OCI-LY7 (cell line): Measurements from ENCODE around the gene CRCP. TPM values are rescaled to one million over a fixed set of nuclear protein-coding genes. Genes with fewer than 3 reads are reported as not detected.

Experiments used
- BruUV-seq: library from RNA; stranded (reverse); fragments of 400-500 nt; replicated peaks from 2 replicates; lab custom pipeline; 2021; lab: Mats Ljungman, UMichigan
- CTCF ChIA-PET: fragments of 300-600 bp; sonication (Branson Sonifier 250); formaldehyde crosslinking; loops from one replicate; lab custom pipeline; 2022; ENCODE audit warnings: antibody characterized with exemption; ENCODE audit not compliant: unreplicated experiment; lab: Charles Lee
- POLR2A ChIA-PET: fragments of 300-600 bp; sonication (Branson Sonifier 250); formaldehyde crosslinking; loops from one replicate; lab custom pipeline; 2022; ENCODE audit warnings: antibody characterized with exemption; lab: Charles Lee
- DNase-seq: peaks from one replicate; pipeline ENCODE4 v3.0.0-alpha.2; 2015; ENCODE audit warnings: low spot score
- H2AFZ ChIP-seq: fragments of 200-600 bp; sonication (generic), shearing (Covaris generic); 2 replicates; pipeline ENCODE4 v1.6.1; 2014; ENCODE audit warnings: mild to moderate bottlenecking, antibody characterized with exemption, low read length, moderate library complexity
- H3K27ac ChIP-seq: fragments of 200-600 bp; sonication (generic); 2 replicates; pipeline ENCODE4 v1.5.1; 2014; ENCODE audit warnings: mixed run types, low read depth, mild to moderate bottlenecking, moderate library complexity, low read length, inconsistent platforms; ENCODE audit not compliant: poor library complexity, severe bottlenecking
- H3K36me3 ChIP-seq: fragments of 200-600 bp; sonication (generic); 2 replicates; pipeline ENCODE4 v1.6.1; 2014; ENCODE audit warnings: mild to moderate bottlenecking, antibody characterized with exemption, low read length, moderate library complexity, mixed read lengths; ENCODE audit not compliant: insufficient read depth
- H3K4me1 ChIP-seq: fragments of 200-600 bp; sonication (generic); 2 replicates; pipeline ENCODE4 v1.5.1; 2014; ENCODE audit warnings: mild to moderate bottlenecking, low read length; ENCODE audit not compliant: insufficient read depth, poor library complexity, severe bottlenecking
- H3K4me2 ChIP-seq: fragments of 200-600 bp; sonication (generic); 2 replicates; pipeline ENCODE4 v1.6.1; 2014; ENCODE audit warnings: mild to moderate bottlenecking, low read length
- H3K4me3 ChIP-seq: fragments of 200-600 bp; sonication (generic); 2 replicates; pipeline ENCODE4 v1.5.1; 2014; ENCODE audit warnings: mild to moderate bottlenecking, low read depth, low read length; ENCODE audit not compliant: poor library complexity, severe bottlenecking
- H3K79me2 ChIP-seq: fragments of 200-600 bp; sonication (generic); 2 replicates; pipeline ENCODE4 v1.6.1; 2016; ENCODE audit warnings: low read depth, mild to moderate bottlenecking, low read length, moderate library complexity, mixed read lengths; ENCODE audit not compliant: insufficient read depth
- H3K9me2 ChIP-seq: fragments of 200-600 bp; sonication (generic); 2 replicates; pipeline ENCODE4 v1.6.1; 2016; ENCODE audit warnings: mild to moderate bottlenecking, low read length, mixed read lengths; ENCODE audit not compliant: insufficient read depth
- H3K9me3 ChIP-seq: fragments of 200-600 bp; sonication (generic); 2 replicates; pipeline ENCODE4 v1.6.1; 2014; ENCODE audit warnings: mild to moderate bottlenecking, mixed run types, low read length, mixed read lengths
- H4K20me1 ChIP-seq: fragments of 200-600 bp; sonication (generic); 2 replicates; pipeline ENCODE4 v1.6.1; 2014; ENCODE audit warnings: mild to moderate bottlenecking, antibody characterized with exemption, low read length, moderate library complexity, mixed read lengths; ENCODE audit not compliant: insufficient read depth
- CTCF ChIP-seq: fragments of 200-600 bp; sonication (generic); conservative IDR thresholded peaks from 2 replicates; pipeline ENCODE4 v1.5.1; 2014; ENCODE audit warnings: mild to moderate bottlenecking, antibody characterized with exemption, low read length, moderate library complexity, mixed read lengths
- EZH2phosphoT487 ChIP-seq: fragments of 200-600 bp; sonication (generic); IDR thresholded peaks from 2 replicates; pipeline ENCODE4 v1.6.1; 2018; ENCODE audit warnings: low read depth, borderline replicate concordance, mild to moderate bottlenecking, mixed run types, antibody characterized with exemption, low read length, moderate library complexity, mixed read lengths
- intact Hi-C: fragments of 100-400 bp; cut with micrococcal nuclease; formaldehyde crosslinking; loops from one replicate; pipeline ENCODE4 v1.10.0; 2022; ENCODE audit not compliant: unreplicated experiment
- total RNA-seq, 2 experiments: library from RNA; depleted of rRNA in 1 of 2; stranded (reverse); fragments of >200 nt in 1 of 2; shearing (Covaris generic) in 1 of 2; gene quantifications; 2 replicates each; pipeline ENCODE4 v1.2.3, GENCODE V29; 2014 to 2022

Gene CRCP
- total RNA-seq, 2 experiments from 2014 or later, result 25.1 to 28.3 TPM

- POLR2A ChIA-PET, result no interaction called here
- Histone ChIP-seq H3K9me2 (no peaks in the 10 kb centered on the region), H3K36me3 (no peaks in the 10 kb centered on the region), H3K79me2 (no peaks in the 10 kb centered on the region), H3K4me1 (no peaks in the 10 kb centered on the region), H3K27ac (no peak overlapping the region), H3K4me2 (no peak overlapping the region), H4K20me1 (no peaks in the 10 kb centered on the region), H2AFZ (no peak overlapping the region), H3K9me3 (no peaks in the 10 kb centered on the region), H3K4me3 (no peak overlapping the region)
- BruUV-seq, result no TSS peak
- TF ChIP-seq EZH2phosphoT487, result no peak
- no peak for TF ChIP-seq CTCF
- CTCF ChIA-PET, result no interaction called here
- intact Hi-C loops, result no loop called here
- DNase-seq, result no peak
Observed at GRCh38 chr7:66193146-66193725, 78.6 kb downstream of the CRCP start.

DNA sequence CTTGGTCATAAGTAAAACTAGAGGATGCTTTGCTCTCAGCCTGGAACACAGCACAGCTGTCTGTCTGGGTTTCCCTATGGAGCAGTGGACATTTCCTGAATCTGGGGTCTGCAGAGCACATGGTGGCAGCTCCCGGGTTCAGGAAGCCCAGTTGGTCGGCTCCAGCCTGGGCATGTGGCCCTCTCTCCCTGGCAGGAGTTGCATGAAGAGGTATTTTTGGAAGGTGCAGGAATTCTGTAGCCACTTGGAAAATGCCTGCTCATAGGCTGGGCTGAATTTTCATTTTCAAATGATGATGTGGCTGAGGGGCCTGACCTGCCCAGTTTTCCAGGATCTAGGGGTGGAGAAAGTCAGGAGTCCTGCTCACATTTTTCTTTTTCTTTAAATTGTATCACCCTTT is 83.8 kb downstream of the CRCP start:
- no peaks in the 10 kb centered on the region for H3K4me1 ChIP-seq
- no peak overlapping the region for H3K27ac ChIP-seq
- CTCF ChIA-PET, result no interaction called here

More for the DNA sequence above, 83.8 kb downstream of the CRCP start:
- POLR2A ChIA-PET, result interaction anchor here (0.6 kb wide), 1 partner anchor 77 kb away, joined by 3 read pairs; no protein-coding TSS in a partner anchor
- Histone ChIP-seq H4K20me1 (no peaks in the 10 kb centered on the region), H3K4me3 (no peak overlapping the region), H3K36me3 (no peaks in the 10 kb centered on the region), H2AFZ (no peak overlapping the region), H3K9me3 (no peaks in the 10 kb centered on the region), H3K9me2 (no peaks in the 10 kb centered on the region), H3K4me2 (no peak overlapping the region), H3K79me2 (no peaks in the 10 kb centered on the region)
- BruUV-seq, result no TSS peak
- intact Hi-C loops, result no loop called here
- TF ChIP-seq EZH2phosphoT487, result no peak
- no peak for TF ChIP-seq CTCF
- no peak for DNase-seq
